ENCODE measurements around the gene THAP11. TPM values are rescaled to one million over a fixed set of nuclear protein-coding genes. Genes with fewer than 3 reads are reported as not detected.

The THAP11 gene
- total and polyA plus RNA-seq, 2 of the 13 experiments (the other 11 are each of a cell fraction or from before 2014, with no cell fraction given): 44.2 to 53.4 TPM

DNA sequence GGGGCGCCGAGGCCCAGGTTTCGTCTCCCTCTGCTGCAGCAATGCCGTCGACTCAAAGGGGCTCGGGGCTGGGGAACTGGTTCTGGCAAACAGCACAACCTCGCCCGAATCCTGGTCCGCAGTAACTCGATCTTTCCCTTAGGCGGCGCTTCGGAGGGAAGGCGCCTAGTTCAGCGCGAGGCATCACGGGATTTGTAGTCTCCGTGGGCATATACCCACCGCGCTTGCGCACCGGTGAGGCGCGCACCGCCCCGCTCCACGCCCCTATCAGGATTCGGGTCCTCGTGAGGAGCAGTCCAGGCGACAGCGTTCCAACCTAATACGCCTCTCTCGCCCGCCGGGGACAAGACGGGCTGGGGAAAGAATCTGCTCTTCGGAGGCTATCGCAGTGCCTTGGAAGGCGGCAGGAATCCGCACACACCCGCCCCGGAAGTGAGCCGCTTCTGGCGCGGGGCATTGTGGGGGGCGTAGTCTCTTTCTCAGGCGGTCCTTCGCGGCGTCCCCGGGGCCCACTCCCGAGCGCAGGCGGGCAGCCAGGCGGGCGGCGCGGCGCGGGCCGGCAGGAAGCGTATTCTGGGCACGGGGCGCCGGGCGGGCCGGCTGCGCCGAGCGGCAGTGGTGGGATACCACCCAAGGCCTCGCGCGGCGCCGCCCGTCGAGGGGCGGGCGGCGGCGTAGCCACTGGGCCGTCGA is at the start of gene THAP11 (continued):
- TF ChIP-seq, protein P1, sequence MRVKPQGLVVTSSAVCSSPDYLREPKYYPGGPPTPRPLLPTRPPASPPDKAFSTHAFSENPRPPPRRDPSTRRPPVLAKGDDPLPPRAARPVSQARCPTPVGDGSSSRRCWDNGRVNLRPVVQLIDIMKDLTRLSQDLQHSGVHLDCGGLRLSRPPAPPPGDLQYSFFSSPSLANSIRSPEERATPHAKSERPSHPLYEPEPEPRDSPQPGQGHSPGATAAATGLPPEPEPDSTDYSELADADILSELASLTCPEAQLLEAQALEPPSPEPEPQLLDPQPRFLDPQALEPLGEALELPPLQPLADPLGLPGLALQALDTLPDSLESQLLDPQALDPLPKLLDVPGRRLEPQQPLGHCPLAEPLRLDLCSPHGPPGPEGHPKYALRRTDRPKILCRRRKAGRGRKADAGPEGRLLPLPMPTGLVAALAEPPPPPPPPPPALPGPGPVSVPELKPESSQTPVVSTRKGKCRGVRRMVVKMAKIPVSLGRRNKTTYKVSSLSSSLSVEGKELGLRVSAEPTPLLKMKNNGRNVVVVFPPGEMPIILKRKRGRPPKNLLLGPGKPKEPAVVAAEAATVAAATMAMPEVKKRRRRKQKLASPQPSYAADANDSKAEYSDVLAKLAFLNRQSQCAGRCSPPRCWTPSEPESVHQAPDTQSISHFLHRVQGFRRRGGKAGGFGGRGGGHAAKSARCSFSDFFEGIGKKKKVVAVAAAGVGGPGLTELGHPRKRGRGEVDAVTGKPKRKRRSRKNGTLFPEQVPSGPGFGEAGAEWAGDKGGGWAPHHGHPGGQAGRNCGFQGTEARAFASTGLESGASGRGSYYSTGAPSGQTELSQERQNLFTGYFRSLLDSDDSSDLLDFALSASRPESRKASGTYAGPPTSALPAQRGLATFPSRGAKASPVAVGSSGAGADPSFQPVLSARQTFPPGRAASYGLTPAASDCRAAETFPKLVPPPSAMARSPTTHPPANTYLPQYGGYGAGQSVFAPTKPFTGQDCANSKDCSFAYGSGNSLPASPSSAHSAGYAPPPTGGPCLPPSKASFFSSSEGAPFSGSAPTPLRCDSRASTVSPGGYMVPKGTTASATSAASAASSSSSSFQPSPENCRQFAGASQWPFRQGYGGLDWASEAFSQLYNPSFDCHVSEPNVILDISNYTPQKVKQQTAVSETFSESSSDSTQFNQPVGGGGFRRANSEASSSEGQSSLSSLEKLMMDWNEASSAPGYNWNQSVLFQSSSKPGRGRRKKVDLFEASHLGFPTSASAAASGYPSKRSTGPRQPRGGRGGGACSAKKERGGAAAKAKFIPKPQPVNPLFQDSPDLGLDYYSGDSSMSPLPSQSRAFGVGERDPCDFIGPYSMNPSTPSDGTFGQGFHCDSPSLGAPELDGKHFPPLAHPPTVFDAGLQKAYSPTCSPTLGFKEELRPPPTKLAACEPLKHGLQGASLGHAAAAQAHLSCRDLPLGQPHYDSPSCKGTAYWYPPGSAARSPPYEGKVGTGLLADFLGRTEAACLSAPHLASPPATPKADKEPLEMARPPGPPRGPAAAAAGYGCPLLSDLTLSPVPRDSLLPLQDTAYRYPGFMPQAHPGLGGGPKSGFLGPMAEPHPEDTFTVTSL (CRISPR knock-in tag; IDR thresholded peaks at IDR 0.05; ENCODE audit: borderline replicate concordance): no peak
- TF ChIP-seq NONO (IDR thresholded peaks at IDR 0.05) (no peak), NONO (CRISPR knock-in tag; conservative IDR thresholded peaks at IDR 0.05) (peak; percentile 76; the same call in 1 of the 2 replicates), MYNN (CRISPR knock-in tag; IDR thresholded peaks at IDR 0.05; ENCODE audit: low read depth) (0 out of 2 replicates have a peak, but pooled peaks have one; percentile 75), KAT7 (CRISPR knock-in tag; IDR thresholded peaks at IDR 0.05; ENCODE audit: borderline replicate concordance) (no peak), ZNF776 (CRISPR knock-in tag; IDR thresholded peaks at IDR 0.05) (peak; percentile 72; the same call in 1 of the 2 replicates), HOXA7 (CRISPR knock-in tag; IDR thresholded peaks at IDR 0.05) (no peak), MAFK (conservative IDR thresholded peaks at IDR 0.05 in 1 of 2, IDR thresholded peaks at IDR 0.05 in 1 of 2; ENCODE audit: low read length in 2 of 2) (no peak)

Measured in HepG2 (cell line).